GM19193 (cell line): ENCODE results near the gene CEP104.

ENCODE experiments used
- POLR2A ChIP-seq: IDR thresholded peaks from 4 replicates; pipeline ENCODE4 v1.6.1; 2011; ENCODE audit not compliant: insufficient read depth, insufficient read length; ENCODE audit errors: extremely low read depth

Gene CEP104

GRCh38 chr1:3858231-3858981 is 1.4 kb upstream of the CEP104 start:
- TF ChIP-seq POLR2A, result no peak

GRCh38 chr1:3857791-3858129 is 749 bp upstream of the CEP104 start:
- no peak for TF ChIP-seq POLR2A

- TF ChIP-seq POLR2A, result no peak
These were observed 4.1 kb downstream of the CEP104 start for GRCh38 chr1:3852711-3853485.

- no peak for TF ChIP-seq POLR2A
These were observed 4.9 kb downstream of the CEP104 start for GRCh38 chr1:3852091-3852490.

GRCh38 chr1:3851292-3851691 is 5.7 kb downstream of the CEP104 start:
- no peak for TF ChIP-seq POLR2A

GRCh38 chr1:3850857-3851256 is 6.2 kb downstream of the CEP104 start:
- TF ChIP-seq POLR2A, result no peak

GRCh38 chr1:3847081-3847480 is 9.9 kb downstream of the CEP104 start:
- no peak for TF ChIP-seq POLR2A

GRCh38 chr1:3846541-3846940 is 10.5 kb downstream of the CEP104 start:
- TF ChIP-seq POLR2A, result no peak

- no peak for TF ChIP-seq POLR2A
These were observed 14.1 kb downstream of the CEP104 start for GRCh38 chr1:3842912-3843311.

GRCh38 chr1:3841491-3841890 is 15.5 kb downstream of the CEP104 start:
- TF ChIP-seq POLR2A, result no peak

GRCh38 chr1:3838788-3839187 is 18.2 kb downstream of the CEP104 start:
- TF ChIP-seq POLR2A, result no peak

- TF ChIP-seq POLR2A, result no peak
These were observed 19.3 kb downstream of the CEP104 start for GRCh38 chr1:3837685-3838084.

GRCh38 chr1:3837200-3837599 is 19.8 kb downstream of the CEP104 start:
- TF ChIP-seq POLR2A, result no peak

GRCh38 chr1:3836421-3836820 is 20.6 kb downstream of the CEP104 start:
- no peak for TF ChIP-seq POLR2A

- no peak for TF ChIP-seq POLR2A
These were observed 22.3 kb downstream of the CEP104 start for GRCh38 chr1:3834701-3835100.

- no peak for TF ChIP-seq POLR2A
These were observed 25.3 kb downstream of the CEP104 start for GRCh38 chr1:3831689-3832088.
